Retinal pigment epithelial cell (primary cell): ENCODE measurements around the gene CDH15.
A peak's percentile ranks its signal among the peaks of the same experiment; 100 is the strongest.

Experiments
- DNase-seq: peaks from one replicate; pipeline ENCODE4 v3.0.0-alpha.2; 2010; ENCODE audit warnings: low read depth
- H3K4me3 ChIP-seq: 2 replicates; pipeline ENCODE4 v1.5.1; 2011; ENCODE audit warnings: mild to moderate bottlenecking, low read length, control low read depth, moderate library complexity
- CTCF ChIP-seq: conservative IDR thresholded peaks from 2 replicates; pipeline ENCODE4 v1.5.1; 2011; ENCODE audit warnings: low read depth, low read length, control low read depth, inconsistent platforms

Gene CDH15

GRCh38 chr16:89170346-89171215, 967 bp upstream of the CDH15 start:
- peak overlapping the region; percentile 36 for H3K4me3 ChIP-seq
- TF ChIP-seq CTCF, result no peak
- no peak for DNase-seq

GRCh38 chr16:89172171-89172527, 601 bp downstream of the CDH15 start:
- TF ChIP-seq CTCF, result no peak
- DNase-seq, result no peak
- no peak overlapping the region for H3K4me3 ChIP-seq

GRCh38 chr16:89172528-89173173, 1.1 kb downstream of the CDH15 start:
- no peak for TF ChIP-seq CTCF
- no peak overlapping the region for H3K4me3 ChIP-seq

GRCh38 chr16:89173174-89173921, 1.8 kb downstream of the CDH15 start:
- TF ChIP-seq CTCF, result no peak
- DNase-seq, result no peak
- no peak overlapping the region for H3K4me3 ChIP-seq

More at GRCh38 chr16:89172528-89173173, 1.1 kb downstream of the CDH15 start:
- DNase-seq, result no peak

GRCh38 chr16:89174055-89174827, 2.7 kb downstream of the CDH15 start:
- DNase-seq, result no peak
- no peak for TF ChIP-seq CTCF
- no peak overlapping the region for H3K4me3 ChIP-seq

GRCh38 chr16:89174877-89175276, 3.3 kb downstream of the CDH15 start:
- no peak overlapping the region for H3K4me3 ChIP-seq
- no peak for DNase-seq
- TF ChIP-seq CTCF, result no peak
